ENCODE measurements around the gene LNX2.

LNX2 gene

GRCh38 chr13:27559719-27560118 is 60.6 kb downstream of the LNX2 start:
- DNase-seq = no peak

- no peak for DNase-seq
Observed at GRCh38 chr13:27556109-27556508, 64.2 kb downstream of the LNX2 start.

- DNase-seq = no peak
Observed at GRCh38 chr13:27551562-27551961, 68.8 kb downstream of the LNX2 start.

- DNase-seq = no peak
Observed at GRCh38 chr13:27549406-27549981, 70.8 kb downstream of the LNX2 start.

GRCh38 chr13:27542220-27542619 is 78.1 kb downstream of the LNX2 start:
- no peak for DNase-seq

GRCh38 chr13:27541386-27541785 is 78.9 kb downstream of the LNX2 start:
- no peak for DNase-seq

- no peak for DNase-seq
Observed at GRCh38 chr13:27536361-27537101, 83.8 kb downstream of the LNX2 start.

GRCh38 chr13:27535546-27535945 is 84.8 kb downstream of the LNX2 start:
- no peak for DNase-seq

GRCh38 chr13:27534981-27535380 is 85.3 kb downstream of the LNX2 start:
- DNase-seq = no peak

- DNase-seq = no peak
Observed at GRCh38 chr13:27534108-27534980, 86.0 kb downstream of the LNX2 start.

- peak; percentile 68 for DNase-seq
Observed at GRCh38 chr13:27533155-27533643, 87.1 kb downstream of the LNX2 start.

GRCh38 chr13:27528908-27529307 is 91.4 kb downstream of the LNX2 start:
- no peak for DNase-seq

GRCh38 chr13:27526516-27526915 is 93.8 kb downstream of the LNX2 start:
- DNase-seq = no peak

GRCh38 chr13:27524981-27525975 is 95.1 kb downstream of the LNX2 start:
- no peak for DNase-seq

- no peak for DNase-seq
Observed at GRCh38 chr13:27523346-27524073, 96.8 kb downstream of the LNX2 start.

- no peak for DNase-seq
Observed at GRCh38 chr13:27522847-27523246, 97.5 kb downstream of the LNX2 start.

GRCh38 chr13:27516103-27516502 is 104.2 kb downstream of the LNX2 start:
- no peak for DNase-seq

GRCh38 chr13:27510082-27510481 is 110.2 kb downstream of the LNX2 start:
- DNase-seq = no peak

- DNase-seq = no peak
Observed at GRCh38 chr13:27508802-27509201, 111.5 kb downstream of the LNX2 start.

GRCh38 chr13:27505792-27506191 is 114.5 kb downstream of the LNX2 start:
- no peak for DNase-seq

GRCh38 chr13:27504868-27505194 is 115.5 kb downstream of the LNX2 start:
- DNase-seq = no peak

All from right kidney (tissue), 1 donor.